Epidermal melanocyte (primary cell): ENCODE results near the gene PKD2.
"Not testable (repeated sequence)": the region's sequence is repeated elsewhere in the genome, so short reads cannot be mapped to it uniquely, and the experiment has no call there.

Experiments
- DNase-seq: peaks from one replicate; pipeline ENCODE4 v3.0.0; 2011; ENCODE audit warnings: low spot score; ENCODE audit not compliant: insufficient read length

PKD2 gene

GRCh38 chr4:88109123-88109881 is 101.9 kb downstream of the PKD2 start:
- no peak for DNase-seq

GRCh38 chr4:88110826-88111225 is 103.4 kb downstream of the PKD2 start:
- no peak for DNase-seq

GRCh38 chr4:88112856-88113255 is 105.4 kb downstream of the PKD2 start:
- no peak for DNase-seq

- DNase-seq: no peak
Measured at GRCh38 chr4:88115587-88115986, 108.2 kb downstream of the PKD2 start.

GRCh38 chr4:88119943-88120342 is 112.5 kb downstream of the PKD2 start:
- DNase-seq: no peak

- DNase-seq: not testable (repeated sequence)
Measured at GRCh38 chr4:88122260-88122659, 114.8 kb downstream of the PKD2 start.
